HG02938 (cell line): ENCODE measurements around the gene AKIRIN2.

Experiments
- ATAC-seq: cut with Tn5 transposase; IDR thresholded peaks from one replicate; pipeline ENCODE4 v1.9.1; 2021; ENCODE audit warnings: mild to moderate bottlenecking, moderate library complexity; ENCODE audit not compliant: unreplicated experiment

The AKIRIN2 gene

DNA sequence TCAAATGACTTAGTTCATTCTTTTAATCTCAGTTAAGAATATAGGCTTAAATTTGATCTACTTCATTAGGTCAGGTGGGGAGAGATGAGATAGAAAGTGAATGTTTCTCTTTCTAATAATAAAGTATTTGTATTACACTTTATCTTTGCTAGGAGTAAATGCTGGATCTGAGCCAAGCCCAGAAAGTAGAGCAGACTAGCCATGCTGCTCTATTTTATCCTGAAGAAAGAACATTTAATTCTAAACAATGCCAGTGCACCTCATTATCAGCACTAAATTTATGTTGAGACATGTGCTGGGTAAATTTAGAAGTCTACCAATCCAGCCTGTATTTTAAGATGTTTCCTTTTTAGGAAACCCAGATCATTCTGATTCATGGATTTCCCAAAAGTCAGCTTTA, 43.5 kb downstream of the AKIRIN2 start:
- ATAC-seq, result no peak

DNA sequence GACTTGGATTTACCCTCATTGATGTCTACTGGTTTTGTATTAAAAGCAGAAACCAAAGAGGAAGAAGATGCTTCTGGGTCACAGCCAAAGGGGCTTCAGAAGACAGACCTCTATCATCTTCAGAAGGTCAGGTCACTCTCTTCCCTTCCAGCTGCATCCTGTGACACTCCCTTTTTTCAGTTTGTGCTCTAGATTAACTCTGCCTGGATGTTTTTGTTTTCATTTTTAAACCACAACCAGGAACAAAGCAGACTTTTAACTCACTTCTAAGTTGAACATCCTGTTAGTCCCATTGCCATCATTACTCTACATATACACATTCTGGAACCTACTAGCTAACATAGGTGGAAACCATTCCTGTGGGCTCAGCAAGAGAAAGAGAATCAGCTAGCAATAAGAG, 45.2 kb downstream of the AKIRIN2 start:
- ATAC-seq, result peak; percentile 63

DNA sequence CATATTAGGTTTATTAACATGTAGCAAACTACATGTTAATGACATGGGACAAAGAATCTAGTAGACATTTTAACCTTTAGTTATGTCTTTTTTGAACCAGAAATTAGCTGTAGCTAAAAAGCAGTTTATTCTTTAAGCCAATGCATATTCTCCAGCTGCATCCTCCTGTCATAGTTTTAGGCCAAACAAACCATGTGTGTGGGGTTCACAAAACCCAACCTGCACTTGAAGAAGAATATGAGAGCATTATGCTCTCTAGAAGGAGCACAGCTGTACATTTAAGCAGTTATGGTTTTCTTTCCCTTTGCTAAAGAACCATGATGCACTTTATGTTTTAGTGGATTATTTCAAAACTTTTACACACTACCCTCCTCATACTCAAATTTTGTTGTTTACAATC, 46.2 kb downstream of the AKIRIN2 start:
- ATAC-seq, result no peak

DNA sequence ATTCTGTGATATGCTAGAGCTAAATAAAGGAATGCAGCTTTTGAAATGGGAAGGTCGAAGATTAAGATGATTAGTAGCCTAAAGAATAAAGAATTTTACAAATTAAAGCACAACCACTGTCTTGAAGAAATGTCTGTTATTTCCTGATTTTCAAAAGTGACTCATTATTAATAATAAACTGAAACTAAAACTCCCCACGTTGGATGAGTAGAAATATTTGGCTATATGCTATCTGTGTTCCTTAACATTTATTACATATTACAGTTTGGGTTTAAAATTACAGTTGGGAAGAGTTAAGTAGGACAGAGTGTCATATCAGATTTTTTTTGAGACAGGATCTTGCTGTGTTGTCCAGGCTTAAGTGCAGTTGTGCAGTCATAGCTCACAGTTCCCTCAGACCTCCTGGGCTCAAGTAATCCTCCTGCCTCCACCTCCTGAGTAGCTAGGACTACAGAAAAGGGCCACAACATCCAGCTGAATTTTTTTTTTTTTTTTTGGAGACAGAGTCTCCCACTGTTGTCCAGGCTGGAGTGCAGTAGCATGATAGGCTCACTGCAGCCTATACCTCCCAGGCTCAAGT, 47.1 kb downstream of the AKIRIN2 start:
- ATAC-seq, result no peak

DNA sequence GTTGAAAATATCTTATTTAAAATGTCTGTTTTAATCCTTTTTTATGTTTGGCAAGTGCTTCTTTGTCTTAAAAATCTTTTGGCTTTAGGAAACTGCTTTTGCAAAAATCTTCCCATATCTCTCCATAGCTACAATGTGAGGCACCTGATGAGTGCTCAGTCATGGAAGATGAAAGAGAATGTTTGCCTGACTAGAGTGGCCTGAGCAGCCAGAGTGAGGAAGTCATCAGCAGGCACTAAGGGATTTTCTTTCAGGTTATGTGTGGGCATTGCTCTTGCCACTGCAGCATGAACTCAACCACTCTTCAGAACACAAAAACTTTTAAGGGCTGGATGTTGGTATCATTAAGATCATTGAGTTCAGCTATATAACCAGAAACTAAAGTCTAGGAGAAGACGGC, 47.9 kb downstream of the AKIRIN2 start:
- no peak for ATAC-seq

DNA sequence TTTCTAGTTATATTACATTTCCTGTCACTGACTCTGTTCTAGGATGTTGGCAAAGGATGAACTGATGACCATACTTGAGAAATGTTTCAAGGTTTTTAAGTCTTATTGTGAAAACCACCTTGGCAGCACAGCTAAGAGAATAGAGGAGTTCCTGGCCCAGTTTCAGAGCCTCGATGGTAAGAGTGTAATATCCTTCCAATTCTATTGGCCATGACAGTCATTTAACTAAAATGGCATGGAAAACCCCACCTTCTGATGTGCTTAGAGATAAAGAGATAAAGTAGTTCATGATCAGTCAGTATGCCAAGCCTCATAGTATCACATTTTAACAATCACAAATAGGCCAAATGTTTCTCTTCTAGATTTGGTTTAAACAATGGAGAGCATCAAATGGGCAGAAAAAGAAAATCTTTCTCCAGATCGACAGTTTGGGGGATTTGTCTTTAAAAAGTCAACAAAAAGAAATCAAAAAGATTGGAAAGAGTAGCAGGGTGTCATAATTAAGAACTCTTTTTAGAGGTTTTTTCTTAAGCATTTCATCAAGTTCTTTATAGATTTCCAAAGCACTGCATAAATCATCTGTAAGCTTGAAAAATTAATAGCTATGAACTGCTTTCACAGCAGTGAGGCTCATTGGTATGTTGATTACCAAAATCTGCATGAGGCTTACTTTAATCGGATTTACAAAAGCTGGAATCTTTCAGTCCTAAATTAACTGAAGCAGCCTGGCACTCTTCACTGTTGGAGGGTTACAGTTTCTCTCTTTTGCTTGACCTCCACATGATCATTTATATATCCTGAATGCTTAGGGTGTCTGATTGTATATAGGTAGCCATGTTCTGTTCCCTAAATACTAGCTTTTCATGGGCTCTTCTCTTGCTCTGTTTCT, 48.7 kb downstream of the AKIRIN2 start:
- ATAC-seq, result no peak

DNA sequence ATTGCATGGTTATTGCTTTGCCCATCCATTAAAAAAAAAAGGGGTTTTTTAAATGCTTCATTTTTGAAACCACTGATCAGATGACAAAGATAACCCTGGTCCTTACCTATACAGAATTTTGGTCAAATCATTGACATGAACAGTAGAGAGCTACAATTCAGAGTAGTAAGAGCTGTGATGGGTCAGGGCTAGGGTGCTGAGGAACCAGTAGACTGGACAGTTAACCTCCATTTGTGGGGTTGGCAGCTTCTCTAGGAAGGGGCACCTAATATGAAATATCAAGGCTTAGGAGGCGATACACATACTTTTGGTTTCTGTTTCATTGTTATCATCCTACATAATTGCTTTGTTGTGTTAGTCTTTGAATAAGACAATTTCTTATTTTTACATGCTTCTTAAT, 57.0 kb downstream of the AKIRIN2 start:
- no peak for ATAC-seq

DNA sequence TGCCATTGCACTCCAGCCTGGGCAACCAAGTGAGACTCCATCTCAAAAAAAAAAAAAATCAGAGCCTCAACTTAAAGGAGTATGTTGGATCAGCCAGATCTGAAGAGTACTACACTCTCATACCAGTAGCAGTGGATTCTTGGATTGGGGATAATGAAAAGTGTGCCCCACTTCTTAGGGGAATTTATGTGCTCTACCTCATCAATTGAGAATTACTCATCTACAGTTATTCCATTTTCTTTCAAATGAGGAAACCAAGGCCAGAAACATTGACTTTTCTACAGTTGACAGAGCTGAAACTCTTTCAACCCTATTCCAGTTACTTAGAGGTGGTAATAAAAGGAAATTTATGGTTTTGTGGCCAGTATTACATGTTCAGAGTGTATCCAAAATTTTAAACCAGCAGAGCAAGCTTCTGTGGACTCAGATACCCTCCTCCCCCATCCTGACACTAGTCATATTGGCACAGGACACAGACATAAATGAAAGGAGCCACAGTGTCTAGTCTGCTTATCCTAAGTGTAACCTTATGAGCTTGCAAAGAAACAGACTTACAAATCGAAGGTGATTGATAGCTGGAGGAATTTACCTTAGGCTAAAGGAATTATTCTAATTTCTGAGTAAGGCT, 60.9 kb downstream of the AKIRIN2 start:
- ATAC-seq, result no peak

DNA sequence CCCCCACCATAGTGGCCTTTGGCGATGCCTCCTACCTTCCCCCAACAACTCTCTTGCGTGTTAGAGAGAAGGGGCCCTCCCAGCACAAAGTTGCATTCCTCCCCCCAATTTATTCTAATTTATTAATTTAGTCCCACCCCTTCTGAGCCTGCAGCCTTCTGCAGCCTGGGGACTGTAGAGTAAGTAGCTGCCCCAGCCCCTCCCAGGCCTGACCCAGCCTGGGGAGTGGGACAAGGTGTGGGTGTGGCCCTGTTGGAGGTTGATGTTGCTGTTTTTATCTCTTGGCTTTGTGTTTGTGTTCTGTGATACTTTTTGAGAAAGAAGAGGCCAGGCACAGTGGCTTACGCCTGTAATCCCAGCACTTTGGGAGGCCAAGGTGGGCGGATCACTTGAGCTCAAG, 62.7 kb downstream of the AKIRIN2 start:
- ATAC-seq, result no peak

DNA sequence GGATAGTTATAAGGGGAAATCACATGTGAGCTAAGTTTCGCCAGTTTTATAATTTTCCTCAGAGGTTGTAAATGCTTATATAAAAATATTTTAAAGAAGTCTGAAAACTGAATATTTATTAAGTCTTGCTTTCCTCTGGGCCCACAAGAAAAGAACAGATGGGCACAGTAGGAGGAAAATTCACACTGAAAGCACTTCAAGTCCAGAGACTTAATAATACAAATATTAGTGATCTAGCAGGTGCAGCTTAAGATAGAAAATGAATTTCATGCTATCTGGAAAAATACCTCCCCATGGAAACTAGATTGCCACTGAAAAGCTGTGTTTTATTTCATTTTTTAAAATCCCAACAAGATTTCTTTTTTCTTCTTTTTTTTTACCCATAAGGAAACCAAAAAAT, 64.9 kb downstream of the AKIRIN2 start:
- ATAC-seq, result no peak

DNA sequence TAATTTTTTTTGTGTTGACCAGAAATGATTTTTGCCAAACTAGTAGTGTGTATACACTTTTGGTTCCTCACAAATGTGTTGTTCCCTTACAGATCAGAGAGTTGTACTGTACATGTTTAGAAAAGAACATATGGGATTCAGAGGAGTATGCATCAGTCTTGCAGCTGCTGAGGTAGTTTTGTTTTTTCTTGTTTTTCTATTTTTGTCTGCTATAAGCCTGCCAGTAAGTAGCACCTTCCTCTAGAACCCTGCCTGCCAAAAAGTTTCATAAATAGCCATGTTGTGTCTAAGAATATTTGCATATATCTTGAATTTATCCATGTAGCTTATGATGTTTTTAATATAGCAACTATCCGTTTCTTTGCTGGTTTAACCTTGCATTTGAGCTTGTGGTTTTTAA, 65.7 kb downstream of the AKIRIN2 start:
- no peak for ATAC-seq

DNA sequence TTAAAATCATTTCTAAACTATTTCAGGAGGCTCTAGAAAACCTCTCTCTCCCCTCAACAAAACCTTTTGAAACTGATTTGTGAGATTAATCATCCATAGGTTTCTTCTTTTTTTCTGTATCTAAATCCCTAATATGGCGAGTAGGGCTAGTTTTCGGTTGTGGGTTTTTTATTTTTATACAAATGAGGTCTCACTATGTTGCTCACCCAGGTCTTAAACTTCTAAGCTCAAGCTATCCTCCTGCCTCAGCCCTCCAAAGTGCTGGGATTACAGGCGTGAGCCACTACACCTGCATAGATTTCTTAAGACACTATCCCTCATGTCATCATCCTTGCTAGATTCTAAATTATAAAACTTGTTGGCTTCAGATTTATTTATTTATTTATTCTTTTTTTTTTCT, 68.2 kb downstream of the AKIRIN2 start:
- ATAC-seq, result no peak

DNA sequence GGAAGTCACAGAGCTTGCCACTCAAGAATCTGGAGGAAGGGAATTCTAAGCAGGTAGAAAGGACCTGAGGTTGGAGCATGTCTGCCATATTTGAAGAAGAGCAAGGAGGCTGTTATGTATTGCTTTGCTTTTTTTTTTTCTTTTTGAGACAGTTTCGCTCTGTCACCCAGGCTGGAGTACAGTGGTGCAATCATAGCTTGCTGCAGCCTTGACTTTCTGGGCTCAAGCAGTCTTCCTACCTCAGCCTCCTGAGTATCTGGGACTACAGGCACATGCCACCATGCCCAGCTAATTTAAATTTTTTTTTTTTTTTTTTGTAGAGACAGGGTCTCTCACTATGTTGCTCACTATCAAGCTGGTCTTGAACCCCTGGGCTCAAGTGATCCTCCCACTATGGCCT, 71.3 kb downstream of the AKIRIN2 start:
- ATAC-seq, result no peak

DNA sequence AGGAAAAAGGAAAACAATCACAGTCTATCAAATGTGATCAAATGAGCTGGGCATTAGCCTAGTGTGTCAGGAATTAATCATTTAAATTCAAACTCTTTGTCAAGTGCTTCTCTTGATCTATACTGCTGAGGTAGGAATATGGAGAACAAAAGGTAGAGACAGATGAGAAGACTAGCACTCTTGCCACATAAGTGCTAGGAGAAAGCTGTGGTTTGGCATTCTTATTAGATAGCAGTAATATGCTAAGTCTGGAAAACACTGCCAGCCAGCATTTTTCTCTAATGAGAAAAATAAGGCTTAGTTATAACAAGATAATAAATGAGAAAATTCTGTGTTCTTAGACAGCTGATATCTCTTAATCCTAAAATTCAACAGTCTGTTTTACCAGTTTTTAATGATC, 73.2 kb downstream of the AKIRIN2 start:
- ATAC-seq, result no peak

DNA sequence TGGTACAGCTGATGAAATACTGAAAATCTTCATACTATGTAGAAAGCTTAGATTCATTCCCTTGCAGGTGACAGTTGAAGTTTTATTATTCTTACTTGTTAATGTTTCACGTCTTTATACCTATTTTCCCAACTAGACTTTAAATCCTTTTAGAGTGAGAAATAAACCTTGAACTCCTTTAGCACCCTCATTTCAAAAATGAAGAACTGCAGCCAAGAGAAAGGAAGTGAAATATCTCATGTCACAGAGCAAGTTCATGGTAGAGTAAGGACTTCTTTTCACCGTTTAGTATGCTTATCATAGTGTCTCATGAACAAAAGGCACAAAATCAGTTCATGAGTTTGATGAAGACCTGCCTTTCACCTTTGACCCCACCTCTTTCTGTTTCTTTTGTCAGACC, 73.6 kb downstream of the AKIRIN2 start:
- ATAC-seq, result no peak
